ENCODE measurements around the gene MYBPC3. TPM values are rescaled to one million over a fixed set of nuclear protein-coding genes. Genes with fewer than 3 reads are reported as not detected.

MYBPC3 gene
- total RNA-seq, 1 donor from 2014 or later, result not detected

DNA sequence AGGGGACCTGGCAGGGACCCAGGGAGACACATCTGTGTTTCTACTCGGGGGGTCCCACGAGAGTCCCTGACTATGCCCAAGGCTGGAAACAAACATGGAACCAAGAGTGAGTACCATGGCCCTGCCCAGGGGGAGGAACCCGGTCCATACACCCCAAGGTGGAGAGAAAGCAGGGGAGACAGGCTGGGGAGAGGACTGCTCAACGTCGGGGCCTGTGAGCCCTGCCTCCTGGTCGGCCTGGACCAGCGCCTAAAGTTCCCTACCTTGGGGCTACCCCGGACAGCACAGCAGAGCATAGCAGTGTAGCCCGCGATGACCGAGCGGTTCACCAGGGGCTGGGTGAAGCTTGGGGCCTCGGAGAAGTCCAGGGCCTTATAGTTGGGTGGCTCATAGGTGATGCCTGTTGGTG, 20.2 kb downstream of the MYBPC3 start:
- Histone ChIP-seq H3K79me2 (ENCODE audit: insufficient read depth, low read length) (no peaks in the 10 kb centered on the region), H3K36me3 (ENCODE audit: insufficient read depth, low read length) (no peaks in the 10 kb centered on the region), H3K27ac (ENCODE audit: low read depth, low read length) (no peak overlapping the region), H3K4me3 (ENCODE audit: insufficient read depth, low read depth, low read length) (no peak overlapping the region), H3K4me1 (ENCODE audit: insufficient read depth, low read length) (no peaks in the 10 kb centered on the region), H2AFZ (ENCODE audit: low read depth, low read length) (no peak overlapping the region), H3K27me3 (ENCODE audit: insufficient read depth, low read length) (no peaks in the 10 kb centered on the region), H3K9ac (ENCODE audit: low read length) (no peak overlapping the region), H4K20me1 (ENCODE audit: insufficient read depth, low read length) (no peaks in the 10 kb centered on the region), H3K9me3 (ENCODE audit: insufficient read depth, low read depth, low read length) (no peaks in the 10 kb centered on the region), H3K4me2 (ENCODE audit: low read length) (no peak overlapping the region)
- peaks cover 2% of the 10 kb centered on the region for H3K27me3 Mint-ChIP-seq (ENCODE audit: low read depth, unreplicated experiment)
- TF ChIP-seq, protein P1, sequence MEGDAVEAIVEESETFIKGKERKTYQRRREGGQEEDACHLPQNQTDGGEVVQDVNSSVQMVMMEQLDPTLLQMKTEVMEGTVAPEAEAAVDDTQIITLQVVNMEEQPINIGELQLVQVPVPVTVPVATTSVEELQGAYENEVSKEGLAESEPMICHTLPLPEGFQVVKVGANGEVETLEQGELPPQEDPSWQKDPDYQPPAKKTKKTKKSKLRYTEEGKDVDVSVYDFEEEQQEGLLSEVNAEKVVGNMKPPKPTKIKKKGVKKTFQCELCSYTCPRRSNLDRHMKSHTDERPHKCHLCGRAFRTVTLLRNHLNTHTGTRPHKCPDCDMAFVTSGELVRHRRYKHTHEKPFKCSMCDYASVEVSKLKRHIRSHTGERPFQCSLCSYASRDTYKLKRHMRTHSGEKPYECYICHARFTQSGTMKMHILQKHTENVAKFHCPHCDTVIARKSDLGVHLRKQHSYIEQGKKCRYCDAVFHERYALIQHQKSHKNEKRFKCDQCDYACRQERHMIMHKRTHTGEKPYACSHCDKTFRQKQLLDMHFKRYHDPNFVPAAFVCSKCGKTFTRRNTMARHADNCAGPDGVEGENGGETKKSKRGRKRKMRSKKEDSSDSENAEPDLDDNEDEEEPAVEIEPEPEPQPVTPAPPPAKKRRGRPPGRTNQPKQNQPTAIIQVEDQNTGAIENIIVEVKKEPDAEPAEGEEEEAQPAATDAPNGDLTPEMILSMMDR (IDR thresholded peaks at IDR 0.05; ENCODE audit: insufficient read depth, low read depth, low read length), result no peak
- no peak for TF ChIP-seq EZH2 (IDR thresholded peaks at IDR 0.05; ENCODE audit: insufficient read depth, low read length)
- H3K27ac Mint-ChIP-seq (ENCODE audit: unreplicated experiment), result no peak overlapping the region
- FAIRE-seq (no peak), DNase-seq (ENCODE audit: low read depth) (no peak)
- H3K4me1 Mint-ChIP-seq (ENCODE audit: low read depth, unreplicated experiment), result no peaks in the 10 kb centered on the region
- H3K9me3 Mint-ChIP-seq (ENCODE audit: unreplicated experiment), result no peaks in the 10 kb centered on the region
- H3K4me3 Mint-ChIP-seq (ENCODE audit: unreplicated experiment), result no peak overlapping the region
- H3K36me3 Mint-ChIP-seq (ENCODE audit: low read depth, unreplicated experiment), result peaks cover 10% of the 10 kb centered on the region

DNA sequence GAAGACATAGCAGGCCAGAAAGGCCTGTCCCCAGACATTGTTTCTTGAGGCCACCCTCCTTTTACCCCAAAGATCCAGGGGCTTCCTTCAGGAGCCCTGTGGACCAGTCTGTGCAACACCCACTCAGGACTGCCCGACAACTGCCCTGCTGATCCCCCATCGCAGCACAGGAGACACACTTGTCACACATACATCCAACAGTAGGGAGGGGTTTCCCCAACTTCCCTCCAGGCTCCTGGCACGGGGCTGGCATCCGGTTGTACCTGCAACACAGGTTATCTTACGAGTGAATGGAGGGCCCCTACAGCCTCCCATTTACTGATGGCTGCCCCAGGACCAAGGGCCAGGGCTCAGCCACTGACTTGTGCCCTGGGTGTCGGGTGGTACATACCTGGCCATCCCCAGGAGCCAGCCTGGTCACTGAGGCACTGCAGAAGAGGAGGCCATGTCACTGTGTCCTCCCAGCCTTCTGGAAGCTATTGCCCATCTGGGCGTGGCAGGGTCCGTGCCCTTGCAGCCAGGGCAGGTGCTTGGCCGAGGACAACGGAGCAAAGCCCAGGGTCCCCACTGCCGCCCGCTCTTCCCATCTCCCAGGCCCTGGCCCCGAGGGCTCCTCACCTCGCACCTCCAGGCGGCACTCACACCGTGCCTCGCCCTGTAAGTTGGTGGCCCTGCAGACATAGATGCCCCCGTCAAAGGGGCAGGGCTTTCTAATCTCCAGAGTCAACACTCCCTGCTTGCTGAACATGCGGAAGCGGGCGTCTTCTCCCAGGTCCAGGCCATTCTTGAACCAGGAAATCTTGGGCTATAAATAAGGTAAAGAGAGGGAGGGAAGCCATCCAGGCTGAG, 20.8 kb downstream of the MYBPC3 start:
- Mint-ChIP-seq H3K27ac (ENCODE audit: unreplicated experiment) (no peak overlapping the region), H3K4me1 (ENCODE audit: low read depth, unreplicated experiment) (no peaks in the 10 kb centered on the region), H3K36me3 (ENCODE audit: low read depth, unreplicated experiment) (peaks cover 12% of the 10 kb centered on the region), H3K4me3 (ENCODE audit: unreplicated experiment) (no peak overlapping the region), H3K27me3 (ENCODE audit: low read depth, unreplicated experiment) (no peaks in the 10 kb centered on the region), H3K9me3 (ENCODE audit: unreplicated experiment) (no peaks in the 10 kb centered on the region)
- Histone ChIP-seq H3K9me3 (ENCODE audit: insufficient read depth, low read depth, low read length) (no peaks in the 10 kb centered on the region), H3K27ac (ENCODE audit: low read depth, low read length) (no peak overlapping the region), H3K79me2 (ENCODE audit: insufficient read depth, low read length) (no peaks in the 10 kb centered on the region), H2AFZ (ENCODE audit: low read depth, low read length) (no peak overlapping the region), H3K36me3 (ENCODE audit: insufficient read depth, low read length) (no peaks in the 10 kb centered on the region), H3K4me2 (ENCODE audit: low read length) (no peak overlapping the region), H4K20me1 (ENCODE audit: insufficient read depth, low read length) (no peaks in the 10 kb centered on the region), H3K4me1 (ENCODE audit: insufficient read depth, low read length) (no peaks in the 10 kb centered on the region), H3K27me3 (ENCODE audit: insufficient read depth, low read length) (no peaks in the 10 kb centered on the region), H3K9ac (ENCODE audit: low read length) (no peak overlapping the region), H3K4me3 (ENCODE audit: insufficient read depth, low read depth, low read length) (no peak overlapping the region)
- no peak for TF ChIP-seq EZH2 (IDR thresholded peaks at IDR 0.05; ENCODE audit: insufficient read depth, low read length)
- TF ChIP-seq, protein P1 (IDR thresholded peaks at IDR 0.05; ENCODE audit: insufficient read depth, low read depth, low read length), result no peak
- FAIRE-seq, result no peak
- DNase-seq (ENCODE audit: low read depth), result no peak
